ENCODE results near the gene FBRSL1.

DNA sequence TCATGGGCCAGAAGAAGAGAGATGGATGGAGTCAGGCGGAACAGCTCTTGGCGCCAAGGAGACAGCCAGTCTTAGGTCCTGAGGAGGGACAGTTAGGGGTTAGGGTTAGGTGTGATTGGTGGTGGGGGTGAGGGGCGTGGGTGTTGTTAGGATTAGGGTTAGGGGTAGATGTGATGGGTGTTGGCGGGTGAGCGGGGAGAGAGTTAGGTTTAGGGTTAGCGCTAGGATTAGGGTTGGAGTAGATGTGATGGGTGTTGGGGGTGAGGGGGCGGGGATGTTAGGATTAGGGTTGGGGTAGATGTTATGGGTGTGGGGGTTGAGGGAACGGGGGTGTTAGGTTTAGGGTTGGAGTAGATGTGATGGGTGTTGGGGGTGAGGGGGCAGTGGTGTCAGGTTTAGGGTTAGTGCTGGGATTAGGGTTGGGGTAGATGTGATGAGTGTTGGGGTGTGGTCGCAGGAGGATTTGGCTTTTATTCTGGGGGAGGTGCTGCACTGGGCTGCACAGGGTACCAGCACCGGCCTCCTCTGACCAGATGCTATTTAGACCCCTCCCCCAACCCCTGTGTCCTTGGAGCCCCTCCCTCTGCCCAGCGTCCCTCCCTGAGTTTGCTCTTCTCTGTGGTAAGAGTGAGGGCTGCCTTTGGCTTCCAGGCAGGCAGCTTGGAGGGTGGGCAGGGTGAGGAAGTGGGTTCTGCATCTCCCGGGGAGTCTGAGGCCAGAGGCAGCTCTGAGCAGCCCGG, 35.6 kb upstream of the FBRSL1 start:
- no peak for TF ChIP-seq BRCA1 (IDR thresholded peaks at IDR 0.05; ENCODE audit: low read depth, low read length)
- TF ChIP-seq, protein P1, sequence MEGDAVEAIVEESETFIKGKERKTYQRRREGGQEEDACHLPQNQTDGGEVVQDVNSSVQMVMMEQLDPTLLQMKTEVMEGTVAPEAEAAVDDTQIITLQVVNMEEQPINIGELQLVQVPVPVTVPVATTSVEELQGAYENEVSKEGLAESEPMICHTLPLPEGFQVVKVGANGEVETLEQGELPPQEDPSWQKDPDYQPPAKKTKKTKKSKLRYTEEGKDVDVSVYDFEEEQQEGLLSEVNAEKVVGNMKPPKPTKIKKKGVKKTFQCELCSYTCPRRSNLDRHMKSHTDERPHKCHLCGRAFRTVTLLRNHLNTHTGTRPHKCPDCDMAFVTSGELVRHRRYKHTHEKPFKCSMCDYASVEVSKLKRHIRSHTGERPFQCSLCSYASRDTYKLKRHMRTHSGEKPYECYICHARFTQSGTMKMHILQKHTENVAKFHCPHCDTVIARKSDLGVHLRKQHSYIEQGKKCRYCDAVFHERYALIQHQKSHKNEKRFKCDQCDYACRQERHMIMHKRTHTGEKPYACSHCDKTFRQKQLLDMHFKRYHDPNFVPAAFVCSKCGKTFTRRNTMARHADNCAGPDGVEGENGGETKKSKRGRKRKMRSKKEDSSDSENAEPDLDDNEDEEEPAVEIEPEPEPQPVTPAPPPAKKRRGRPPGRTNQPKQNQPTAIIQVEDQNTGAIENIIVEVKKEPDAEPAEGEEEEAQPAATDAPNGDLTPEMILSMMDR (IDR thresholded peaks at IDR 0.05; ENCODE audit: control extremely low read depth in 1 of 3, insufficient read depth in 1 of 3, low read depth in 1 of 3, low read length in 3 of 3) = no peak
- TF ChIP-seq PHF8 (conservative IDR thresholded peaks at IDR 0.05; ENCODE audit: low read depth, low read length) = no peak
- TF ChIP-seq TEAD4 (IDR thresholded peaks at IDR 0.05; ENCODE audit: low read depth, low read length) = no peak
- TF ChIP-seq YY1 (IDR thresholded peaks at IDR 0.05; ENCODE audit: low read depth, low read length) = no peak
- no peak for TF ChIP-seq GABPA (IDR thresholded peaks at IDR 0.05; ENCODE audit: borderline replicate concordance, insufficient read depth, low read length)
- TF ChIP-seq, protein P2, sequence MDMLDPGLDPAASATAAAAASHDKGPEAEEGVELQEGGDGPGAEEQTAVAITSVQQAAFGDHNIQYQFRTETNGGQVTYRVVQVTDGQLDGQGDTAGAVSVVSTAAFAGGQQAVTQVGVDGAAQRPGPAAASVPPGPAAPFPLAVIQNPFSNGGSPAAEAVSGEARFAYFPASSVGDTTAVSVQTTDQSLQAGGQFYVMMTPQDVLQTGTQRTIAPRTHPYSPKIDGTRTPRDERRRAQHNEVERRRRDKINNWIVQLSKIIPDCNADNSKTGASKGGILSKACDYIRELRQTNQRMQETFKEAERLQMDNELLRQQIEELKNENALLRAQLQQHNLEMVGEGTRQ (IDR thresholded peaks at IDR 0.05; ENCODE audit: low read length) = no peak
- no peak for TF ChIP-seq BACH1 (IDR thresholded peaks at IDR 0.05; ENCODE audit: low read length)
- TF ChIP-seq, protein P3, sequence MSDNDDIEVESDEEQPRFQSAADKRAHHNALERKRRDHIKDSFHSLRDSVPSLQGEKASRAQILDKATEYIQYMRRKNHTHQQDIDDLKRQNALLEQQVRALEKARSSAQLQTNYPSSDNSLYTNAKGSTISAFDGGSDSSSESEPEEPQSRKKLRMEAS (IDR thresholded peaks at IDR 0.05) = no peak
- TF ChIP-seq SP1 (IDR thresholded peaks at IDR 0.05; ENCODE audit: low read depth, low read length) = no peak
- no peak for TF ChIP-seq POLR2A (IDR thresholded peaks at IDR 0.05; ENCODE audit: control extremely low read depth in 1 of 2, low read depth in 2 of 2, low read length in 2 of 2)
- no peak for TF ChIP-seq RFX5 (IDR thresholded peaks at IDR 0.05; ENCODE audit: borderline replicate concordance, low read depth, low read length)
